Upper lobe of right lung (tissue), 1 donor: ENCODE data around the gene KCND1. TPM values are rescaled to one million over a fixed set of nuclear protein-coding genes. Genes with fewer than 3 reads are reported as not detected.

Source experiments
- ATAC-seq: fragments of 200-7000 bp; cut with Tn5 transposase; one replicate; pipeline ENCODE4 v1.9.1; 2020; ENCODE audit warnings: mild to moderate bottlenecking, moderate library complexity
- DNase-seq: peaks from one replicate; pipeline ENCODE4 v3.0.0-alpha.2; 2020
- H3K27ac ChIP-seq: fragments of 200-600 bp; one replicate; pipeline ENCODE4 v1.8.0; 2022
- H3K27me3 ChIP-seq: fragments of 200-600 bp; one replicate; pipeline ENCODE4 v1.8.0; 2022; ENCODE audit warnings: mild to moderate bottlenecking
- H3K36me3 ChIP-seq: fragments of 200-600 bp; one replicate; pipeline ENCODE4 v1.8.0; 2022
- H3K4me1 ChIP-seq: fragments of 200-600 bp; one replicate; pipeline ENCODE4 v1.8.0; 2022
- H3K4me3 ChIP-seq: fragments of 200-600 bp; one replicate; pipeline ENCODE4 v1.8.0; 2022; ENCODE audit warnings: mild to moderate bottlenecking
- H3K9me3 ChIP-seq: fragments of 200-600 bp; one replicate; pipeline ENCODE4 v1.8.0; 2022
- CTCF ChIP-seq: fragments of 200-600 bp; IDR thresholded peaks from one replicate; pipeline ENCODE4 v1.8.0; 2022; ENCODE audit warnings: antibody characterized with exemption
- intact Hi-C: fragments of 100-400 bp; cut with DNase I; formaldehyde crosslinking; loops from one replicate; pipeline ENCODE4 v1.11.0; 2022
- total RNA-seq: library from RNA; stranded (reverse); fragmentation: NEBNext Ultra II Directional; extraction: Animal tissue kit (Norgen Biotek cat#: 25700); gene quantifications from one replicate; pipeline ENCODE4 v1.2.1, GENCODE V29; 2021
- donor health status: DM: no; HTN: yes; CAD: no; lungs with severe emphysema.

The KCND1 gene
- total RNA-seq, 1 donor from 2014 or later: 1.2 TPM

- intact Hi-C loops: no loop called here
- Histone ChIP-seq H3K9me3 (no peaks in the 10 kb centered on the region), H3K4me3 (peak overlapping the region; percentile 57), H3K27ac (peak overlapping the region; percentile 95), H3K36me3 (no peaks in the 10 kb centered on the region), H3K4me1 (peaks cover 14% of the 10 kb centered on the region), H3K27me3 (no peaks in the 10 kb centered on the region)
- TF ChIP-seq CTCF: no peak
- ATAC-seq: no peak
- peak; percentile 71 for DNase-seq
Measured at GRCh38 chrX:48956728-48957414, 14.8 kb downstream of the KCND1 start.

GRCh38 chrX:48948589-48948988, 23.1 kb downstream of the KCND1 start:
- no peaks in the 10 kb centered on the region for H3K4me1 ChIP-seq
- no peak for DNase-seq
- TF ChIP-seq CTCF: no peak
- no peak overlapping the region for H3K4me3 ChIP-seq
- H3K36me3 ChIP-seq: no peaks in the 10 kb centered on the region
- no peaks in the 10 kb centered on the region for H3K27me3 ChIP-seq
- no peak overlapping the region for H3K27ac ChIP-seq
- no peak for ATAC-seq
- H3K9me3 ChIP-seq: no peaks in the 10 kb centered on the region
- intact Hi-C loops: no loop called here

DNA sequence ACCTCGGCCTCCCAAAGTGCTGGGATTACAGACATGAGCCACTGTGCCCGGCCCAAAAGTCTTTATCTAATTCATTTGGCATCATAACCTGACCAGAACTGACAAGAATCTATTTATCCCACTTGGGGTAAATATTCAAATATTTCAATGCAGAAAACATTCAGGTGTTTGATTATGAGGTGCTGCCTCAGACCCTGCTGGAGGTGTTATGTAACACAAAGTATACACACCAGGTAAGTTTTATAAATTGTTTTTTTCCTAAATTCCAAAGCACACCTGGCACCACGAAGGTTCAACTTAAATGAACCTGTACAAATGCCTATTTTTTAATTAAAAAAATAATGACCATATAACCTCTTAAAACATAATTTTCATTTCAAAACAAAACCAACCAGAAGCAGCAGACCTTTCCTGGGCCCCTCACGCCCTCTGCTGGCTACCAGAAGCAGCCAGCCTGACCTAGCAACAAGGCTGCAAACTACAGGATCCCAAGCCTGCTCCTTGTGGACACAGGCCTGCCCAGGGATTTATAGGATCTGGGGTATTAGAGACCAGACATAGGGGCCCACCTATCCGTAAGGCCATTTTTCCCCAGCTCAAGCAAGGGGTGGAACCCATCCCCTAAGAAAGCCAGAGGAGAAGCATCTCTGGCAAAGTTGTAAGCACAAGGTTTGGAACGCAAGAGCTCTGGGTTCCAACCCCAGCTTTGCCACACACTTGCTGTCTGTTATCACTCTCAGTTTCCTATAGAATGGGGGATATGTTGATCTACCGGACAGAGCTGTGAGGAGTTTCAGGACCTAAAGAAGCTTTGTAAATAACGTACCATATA, 25.9 kb downstream of the KCND1 start:
- Histone ChIP-seq H3K27ac (no peak overlapping the region), H3K36me3 (no peaks in the 10 kb centered on the region), H3K4me3 (no peak overlapping the region), H3K27me3 (no peaks in the 10 kb centered on the region), H3K9me3 (no peaks in the 10 kb centered on the region), H3K4me1 (peaks cover 4% of the 10 kb centered on the region)
- ATAC-seq (peak; percentile 86), DNase-seq (peak; percentile 66)
- intact Hi-C loops: no loop called here
- peak; percentile 73 for TF ChIP-seq CTCF

DNA sequence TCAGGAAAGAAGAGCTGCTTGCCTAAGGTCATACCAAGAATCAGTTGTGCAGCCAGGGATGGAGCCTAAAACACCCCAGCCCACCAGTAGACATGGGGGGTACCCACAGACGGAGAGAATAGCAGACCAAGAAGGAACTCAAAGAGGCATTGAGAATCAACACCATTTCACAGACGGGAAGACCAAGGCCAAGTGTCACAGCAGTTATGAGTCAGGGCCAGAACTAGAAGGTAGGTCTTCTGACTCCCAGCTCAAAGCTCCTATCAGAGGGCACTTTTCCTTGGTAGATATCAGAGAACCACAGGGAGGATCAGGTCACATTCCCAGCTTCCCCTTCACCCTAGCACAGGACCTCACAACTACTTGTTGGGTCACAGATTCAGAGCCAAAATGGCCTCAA, 28.7 kb downstream of the KCND1 start:
- no peak for DNase-seq
- ATAC-seq: no peak
- H3K4me1 ChIP-seq: peaks cover 8% of the 10 kb centered on the region
- no peak overlapping the region for H3K27ac ChIP-seq
- H3K36me3 ChIP-seq: no peaks in the 10 kb centered on the region
- H3K27me3 ChIP-seq: no peaks in the 10 kb centered on the region
- H3K9me3 ChIP-seq: no peaks in the 10 kb centered on the region
- TF ChIP-seq CTCF: no peak
- no peak overlapping the region for H3K4me3 ChIP-seq
- intact Hi-C loops: no loop called here

DNA sequence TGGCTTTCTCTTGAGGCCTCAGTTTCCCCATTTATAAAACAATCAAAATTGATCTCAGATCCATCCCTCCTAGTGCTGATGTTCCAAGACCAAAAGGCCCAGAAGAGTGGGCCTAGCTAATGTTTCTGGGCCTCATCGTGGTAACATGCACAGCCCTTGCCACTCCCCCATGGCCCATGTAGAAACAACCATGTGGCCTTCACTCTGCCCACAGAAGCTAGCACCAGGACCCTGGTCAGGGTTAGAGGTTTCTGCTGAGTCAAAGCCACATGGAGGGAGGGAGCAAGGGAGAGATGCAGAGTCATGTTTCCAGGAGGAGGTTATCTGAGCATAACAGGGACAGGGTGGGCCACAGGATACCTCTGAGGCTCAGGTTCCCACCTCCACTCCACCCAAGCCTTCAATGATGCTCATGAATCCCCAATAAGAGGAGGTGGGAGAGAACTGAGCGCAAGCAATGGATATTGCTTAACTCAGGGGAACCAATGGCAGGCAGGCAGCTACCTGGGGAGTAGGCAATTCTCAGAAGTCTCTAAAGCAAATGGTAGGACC, 31.2 kb downstream of the KCND1 start:
- no peak for TF ChIP-seq CTCF
- Histone ChIP-seq H3K4me1 (peaks cover 12% of the 10 kb centered on the region), H3K9me3 (no peaks in the 10 kb centered on the region), H3K27ac (peak overlapping the region; percentile 6), H3K27me3 (no peaks in the 10 kb centered on the region), H3K36me3 (no peaks in the 10 kb centered on the region), H3K4me3 (no peak overlapping the region)
- DNase-seq: no peak
- ATAC-seq: no peak
- intact Hi-C loops: no loop called here
